Putamen (tissue), 1 donor: ENCODE results near the gene ERI3.

Source experiments
- DNase-seq: peaks from one replicate; pipeline ENCODE4 v3.0.0-alpha.2; 2016; ENCODE audit warnings: low spot score

Gene ERI3

GRCh38 chr1:44315521-44315920 is 39.5 kb downstream of the ERI3 start:
- no peak for DNase-seq

- DNase-seq: no peak
Observed at GRCh38 chr1:44314452-44314851, 40.6 kb downstream of the ERI3 start.

- no peak for DNase-seq
Observed at GRCh38 chr1:44313265-44313918, 41.7 kb downstream of the ERI3 start.

GRCh38 chr1:44312399-44313196 is 42.5 kb downstream of the ERI3 start:
- no peak for DNase-seq

GRCh38 chr1:44310006-44310405 is 45.1 kb downstream of the ERI3 start:
- no peak for DNase-seq

GRCh38 chr1:44305962-44306422 is 49.1 kb downstream of the ERI3 start:
- no peak for DNase-seq

GRCh38 chr1:44303532-44303931 is 51.5 kb downstream of the ERI3 start:
- no peak for DNase-seq

GRCh38 chr1:44302541-44302940 is 52.5 kb downstream of the ERI3 start:
- no peak for DNase-seq

GRCh38 chr1:44301442-44301841 is 53.6 kb downstream of the ERI3 start:
- DNase-seq: no peak

GRCh38 chr1:44300852-44301251 is 54.2 kb downstream of the ERI3 start:
- DNase-seq: no peak

GRCh38 chr1:44297695-44298400 is 57.2 kb downstream of the ERI3 start:
- no peak for DNase-seq

GRCh38 chr1:44296806-44297205 is 58.3 kb downstream of the ERI3 start:
- peak; percentile 21 for DNase-seq

- no peak for DNase-seq
Observed at GRCh38 chr1:44296086-44296485, 59.0 kb downstream of the ERI3 start.

GRCh38 chr1:44294588-44295007 is 60.5 kb downstream of the ERI3 start:
- peak; percentile 13 for DNase-seq

GRCh38 chr1:44293761-44294315 is 61.2 kb downstream of the ERI3 start:
- DNase-seq: no peak

GRCh38 chr1:44292651-44293050 is 62.4 kb downstream of the ERI3 start:
- no peak for DNase-seq

- DNase-seq: no peak
Observed at GRCh38 chr1:44290250-44291094, 64.6 kb downstream of the ERI3 start.

GRCh38 chr1:44289530-44289929 is 65.5 kb downstream of the ERI3 start:
- no peak for DNase-seq

GRCh38 chr1:44288883-44289282 is 66.2 kb downstream of the ERI3 start:
- no peak for DNase-seq

GRCh38 chr1:44284184-44284583 is 70.9 kb downstream of the ERI3 start:
- DNase-seq: no peak

- no peak for DNase-seq
Observed at GRCh38 chr1:44283524-44284173, 71.4 kb downstream of the ERI3 start.
